Activated CD8-positive, alpha-beta T cell treated with anti-CD3 and anti-CD28 coated beads for 36 hours (primary cell): ENCODE measurements around the gene BAK1. TPM values are rescaled to one million over a fixed set of nuclear protein-coding genes. Genes with fewer than 3 reads are reported as not detected.

ENCODE experiments used
- ATAC-seq: fragments of 200-7000 bp; cut with Tn5 transposase; one replicate; pipeline ENCODE4 v1.10.0; 2021; ENCODE audit warnings: mild to moderate bottlenecking, moderate library complexity
- CTCF ChIA-PET: fragments of 350-600 bp; sonication (Branson Sonifier 250); formaldehyde crosslinking; loops from one replicate; lab custom pipeline; 2021; ENCODE audit warnings: antibody characterized with exemption; lab: Charles Lee
- POLR2A ChIA-PET: fragments of 350-600 bp; sonication (Branson Sonifier 250); formaldehyde crosslinking; loops from one replicate; lab custom pipeline; 2021; ENCODE audit warnings: antibody characterized with exemption; lab: Charles Lee
- DNase-seq: peaks from one replicate; pipeline ENCODE4 v3.0.0-alpha.2; 2020
- H3K27ac Mint-ChIP-seq: one replicate; pipeline ENCODE4 v1.8.0; 2021; ENCODE audit warnings: mild to moderate bottlenecking, mixed read lengths
- H3K27me3 Mint-ChIP-seq: one replicate; pipeline ENCODE4 v1.8.0; 2021; ENCODE audit warnings: mixed read lengths
- H3K36me3 Mint-ChIP-seq: one replicate; pipeline ENCODE4 v1.8.0; 2021; ENCODE audit warnings: low read depth, mixed read lengths
- H3K4me1 Mint-ChIP-seq: one replicate; pipeline ENCODE4 v1.8.0; 2021; ENCODE audit warnings: low read depth, mixed read lengths
- H3K4me3 Mint-ChIP-seq: one replicate; pipeline ENCODE4 v1.8.0; 2021; ENCODE audit warnings: mild to moderate bottlenecking, moderate library complexity, mixed read lengths
- H3K9me3 Mint-ChIP-seq: one replicate; pipeline ENCODE4 v1.8.0; 2021; ENCODE audit warnings: mixed read lengths
- CTCF ChIP-seq: fragments of 200-600 bp; IDR thresholded peaks from one replicate; pipeline ENCODE4 v1.8.0; 2022; ENCODE audit warnings: antibody characterized with exemption, mild to moderate bottlenecking
- intact Hi-C: fragments of 100-400 bp; cut with micrococcal nuclease; formaldehyde crosslinking; loops from one replicate; pipeline ENCODE4 v1.10.0; 2022
- total RNA-seq, 2 experiments: library from RNA; stranded (reverse); gene quantifications; one replicate each; pipeline ENCODE4 v1.2.3, GENCODE V29; 2021

Gene BAK1
- total RNA-seq, 2 experiments from 2014 or later, result 33.8 to 34.3 TPM

GRCh38 chr6:33576668-33577067 is 3.4 kb downstream of the BAK1 start:
- no peaks in the 10 kb centered on the region for H3K9me3 Mint-ChIP-seq
- no peaks in the 10 kb centered on the region for H3K27me3 Mint-ChIP-seq
- peaks cover 29% of the 10 kb centered on the region for H3K4me1 Mint-ChIP-seq
- no peak for TF ChIP-seq CTCF
- H3K27ac Mint-ChIP-seq, result peak overlapping the region; percentile 92
- no peak for ATAC-seq
- DNase-seq, result no peak
- no peak overlapping the region for H3K4me3 Mint-ChIP-seq
- H3K36me3 Mint-ChIP-seq, result peaks cover 41% of the 10 kb centered on the region
- CTCF ChIA-PET, result no interaction called here
- intact Hi-C loops, result loop anchor here (10.0 kb wide), 2 partner anchors 122 to 152 kb away; partner anchors contain the start of genes SYNGAP1 and ZBTB9
- POLR2A ChIA-PET, result interaction anchor here (0.6 to 1.2 kb wide), 2 partner anchors 124 to 305 kb away, joined by 3 read pairs; partner anchors contain the start of genes RPS18 and VPS52

GRCh38 chr6:33575211-33575610 is 4.9 kb downstream of the BAK1 start:
- H3K4me1 Mint-ChIP-seq, result peaks cover 38% of the 10 kb centered on the region
- ChIA-PET POLR2A (interaction anchor here (0.6 to 1.5 kb wide), 3 partner anchors 10 to 150 kb away, joined by 3 read pairs; no protein-coding TSS in a partner anchor), CTCF (interaction anchor here (0.6 to 1.2 kb wide), 4 partner anchors 10 to 184 kb away, joined by 3 read pairs; no protein-coding TSS in a partner anchor)
- H3K9me3 Mint-ChIP-seq, result no peaks in the 10 kb centered on the region
- no peaks in the 10 kb centered on the region for H3K27me3 Mint-ChIP-seq
- H3K4me3 Mint-ChIP-seq, result no peak overlapping the region
- peaks cover 45% of the 10 kb centered on the region for H3K36me3 Mint-ChIP-seq
- H3K27ac Mint-ChIP-seq, result peak overlapping the region; percentile 17
- intact Hi-C loops, result loop anchor here (10.0 kb wide), 2 partner anchors 120 to 150 kb away; partner anchors contain the start of genes SYNGAP1 and ZBTB9
- no peak for ATAC-seq
- TF ChIP-seq CTCF, result no peak
- no peak for DNase-seq

GRCh38 chr6:33571637-33572316 is 8.3 kb downstream of the BAK1 start:
- intact Hi-C loops, result loop anchor here (10.0 kb wide), 2 partner anchors 117 to 147 kb away; partner anchors contain the start of genes SYNGAP1 and ZBTB9

GRCh38 chr6:33570806-33571636 is 9.1 kb downstream of the BAK1 start:
- ChIA-PET POLR2A (interaction anchor here (0.9 to 3.7 kb wide), 11 partner anchors 8 to 294 kb away, joined by 3 to 22 read pairs (median 4); partner anchors contain the start of genes B3GALT4, BAK1, ITPR3 and SYNGAP1), CTCF (interaction anchor here (1.0 to 2.7 kb wide), 6 partner anchors 9 to 294 kb away, joined by 3 to 14 read pairs (median 4); partner anchors contain the start of genes B3GALT4 and BAK1)
- Mint-ChIP-seq H3K27ac (peak overlapping the region; percentile 100), H3K9me3 (no peaks in the 10 kb centered on the region), H3K4me1 (peaks cover 37% of the 10 kb centered on the region), H3K27me3 (no peaks in the 10 kb centered on the region), H3K4me3 (peak overlapping the region; percentile 82), H3K36me3 (peaks cover 28% of the 10 kb centered on the region)
- peak; percentile 89 for ATAC-seq
- peak; percentile 98 for DNase-seq
- TF ChIP-seq CTCF, result no peak
- intact Hi-C loops, result loop anchor here (10.0 kb wide), 2 partner anchors 116 to 146 kb away; partner anchors contain the start of genes SYNGAP1 and ZBTB9

More at GRCh38 chr6:33571637-33572316, 8.3 kb downstream of the BAK1 start:
- DNase-seq (no peak), ATAC-seq (no peak)
- Mint-ChIP-seq H3K4me3 (peak overlapping the region; percentile 82), H3K36me3 (peaks cover 30% of the 10 kb centered on the region), H3K4me1 (peaks cover 37% of the 10 kb centered on the region), H3K27ac (peak overlapping the region; percentile 100), H3K9me3 (no peaks in the 10 kb centered on the region), H3K27me3 (no peaks in the 10 kb centered on the region)
- POLR2A ChIA-PET, result interaction anchor here (0.8 to 3.7 kb wide), 8 partner anchors 7 to 153 kb away, joined by 3 to 22 read pairs (median 4); partner anchors contain the start of genes BAK1, ITPR3, SYNGAP1 and ZBTB9
- TF ChIP-seq CTCF, result no peak
- CTCF ChIA-PET, result interaction anchor here (1.8 to 2.7 kb wide), 2 partner anchors 8 to 11 kb away, joined by 7 to 14 read pairs; partner anchors contain the start of gene BAK1
